NCI-H1105 treated with DMSO at 0.1 percent for 48 hours (cell line): ENCODE measurements around the gene ECPAS.
A peak's percentile ranks its signal among the peaks of the same experiment; 100 is the strongest.
"Not testable (repeated sequence)": the region's sequence is repeated elsewhere in the genome, so short reads cannot be mapped to it uniquely, and the experiment has no call there.

Experiments used
- DNase-seq: peaks from one replicate; lab custom pipeline; 2025; lab: John Stamatoyannopoulos, UW

The ECPAS gene

GRCh38 chr9:111412280-111412679, 71.9 kb downstream of the ECPAS start:
- no peak for DNase-seq

- no peak for DNase-seq
Measured at GRCh38 chr9:111411266-111411665, 72.9 kb downstream of the ECPAS start.

DNA sequence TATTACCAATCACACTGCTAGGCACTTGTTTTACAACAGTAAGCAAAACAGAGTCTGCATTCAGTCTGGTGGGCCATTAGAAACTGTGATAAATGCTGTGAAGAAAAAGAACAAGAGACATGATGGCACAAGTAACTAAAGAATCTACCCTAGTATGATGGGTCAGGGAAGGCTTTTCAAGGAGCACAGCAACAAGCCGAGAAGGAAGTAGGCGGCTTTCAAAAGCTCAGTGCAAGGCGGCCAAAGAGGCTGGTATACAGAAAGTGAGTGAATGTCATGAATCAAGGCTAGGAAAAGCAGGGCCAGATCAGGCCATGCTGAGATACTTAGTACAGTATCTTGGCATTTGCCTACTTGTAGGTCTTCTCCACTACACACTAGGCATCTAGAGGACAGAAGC, 76.4 kb downstream of the ECPAS start:
- no peak for DNase-seq

DNA sequence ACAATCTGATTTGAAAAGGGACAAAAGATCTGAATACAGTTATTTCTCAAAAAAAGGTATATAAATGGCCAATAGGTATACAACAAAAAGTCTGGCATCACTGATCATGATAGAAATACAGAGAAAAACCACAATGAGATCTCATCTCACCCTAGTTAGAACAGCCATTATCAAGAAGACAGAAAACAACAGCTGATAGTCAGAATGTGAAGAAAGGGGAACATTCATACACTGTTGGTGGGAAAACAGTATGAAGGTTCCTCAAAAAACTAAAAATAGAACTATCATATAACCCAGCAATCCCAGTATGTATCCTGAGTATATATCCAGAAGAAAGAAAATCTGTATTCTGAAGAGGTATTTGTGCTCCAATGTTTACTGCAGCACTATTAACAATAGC, 78.5 kb downstream of the ECPAS start:
- no peak for DNase-seq

DNA sequence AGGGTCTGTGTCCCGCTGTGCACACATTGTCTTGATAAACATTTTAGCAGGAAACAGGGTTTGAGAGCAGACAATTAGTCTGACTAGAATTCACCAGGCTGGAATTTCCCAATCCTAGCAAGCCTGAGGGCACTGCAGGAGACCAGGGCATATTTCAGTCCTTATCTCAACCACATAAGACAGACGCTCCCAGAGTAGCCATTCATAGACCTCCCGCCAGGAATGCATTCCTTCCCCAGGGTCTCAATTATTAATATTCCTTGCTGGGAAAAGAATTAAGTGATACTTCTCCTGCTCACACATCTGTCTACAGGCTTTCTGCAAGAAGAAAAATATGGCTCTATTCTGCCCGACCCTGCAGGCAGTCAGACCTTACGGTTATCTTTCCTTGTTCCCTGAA, 82.7 kb downstream of the ECPAS start:
- DNase-seq, result not testable (repeated sequence)

GRCh38 chr9:111400564-111400898, 83.7 kb downstream of the ECPAS start:
- DNase-seq, result no peak

DNA sequence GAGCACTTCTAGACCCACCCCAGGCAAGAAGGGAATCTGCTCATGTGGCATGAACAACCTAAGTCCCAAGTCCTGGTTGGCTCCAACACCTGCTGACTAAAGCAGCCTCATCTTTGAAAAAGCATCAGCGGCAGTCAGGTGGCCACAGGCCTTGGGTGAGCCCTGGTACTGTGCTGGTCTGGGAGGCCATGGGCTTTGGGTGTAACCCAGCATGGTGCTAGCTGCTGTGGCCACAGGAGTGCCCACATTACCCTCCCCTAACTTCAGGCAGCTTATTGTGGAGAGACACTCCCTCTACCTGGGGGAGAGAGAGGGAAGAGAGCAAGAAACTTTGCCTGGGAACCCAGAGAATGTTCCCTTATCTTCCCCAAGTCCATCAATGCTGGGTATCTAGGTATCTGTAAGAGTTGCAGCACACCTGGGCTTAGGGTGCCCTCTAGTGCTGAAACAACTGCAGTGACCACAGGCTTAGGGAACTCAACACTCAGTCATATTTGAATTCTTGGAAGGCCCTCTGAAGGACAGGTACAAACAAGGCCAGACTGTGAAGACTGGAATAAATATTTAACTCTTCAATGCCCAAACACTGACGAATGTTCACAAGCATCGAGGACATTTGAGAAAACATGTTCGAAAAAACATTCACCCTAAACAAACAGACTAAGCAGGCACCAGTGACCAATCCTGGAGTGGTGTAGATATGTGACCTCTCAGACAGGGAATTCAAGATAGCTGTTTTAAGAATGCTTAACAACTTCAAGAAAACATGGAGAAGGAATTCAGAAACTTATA, 84.2 kb downstream of the ECPAS start:
- DNase-seq, result peak; percentile 53

- no peak for DNase-seq
Measured at GRCh38 chr9:111399211-111399739, 84.9 kb downstream of the ECPAS start.

DNA sequence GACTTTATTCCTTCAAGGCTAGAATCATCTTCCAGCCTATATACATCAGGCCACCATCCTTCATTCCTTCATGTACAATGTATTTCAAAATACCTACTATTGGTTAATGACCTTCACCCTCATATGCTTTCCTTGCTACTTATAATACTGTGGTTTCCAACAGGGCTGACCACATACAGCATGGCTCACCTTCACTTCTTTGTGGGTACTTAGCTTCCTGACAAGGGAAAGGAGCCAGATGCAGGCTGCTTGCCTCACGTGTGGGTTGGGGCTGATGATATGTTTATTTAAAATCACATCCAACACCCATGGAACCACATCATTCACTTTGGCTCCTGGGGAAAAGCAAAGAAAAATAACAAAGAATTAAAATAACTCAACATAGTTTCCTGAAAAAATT, 90.2 kb downstream of the ECPAS start:
- DNase-seq, result no peak

GRCh38 chr9:111389406-111389805, 94.8 kb downstream of the ECPAS start:
- DNase-seq, result no peak

- no peak for DNase-seq
Measured at GRCh38 chr9:111386386-111386785, 97.8 kb downstream of the ECPAS start.

DNA sequence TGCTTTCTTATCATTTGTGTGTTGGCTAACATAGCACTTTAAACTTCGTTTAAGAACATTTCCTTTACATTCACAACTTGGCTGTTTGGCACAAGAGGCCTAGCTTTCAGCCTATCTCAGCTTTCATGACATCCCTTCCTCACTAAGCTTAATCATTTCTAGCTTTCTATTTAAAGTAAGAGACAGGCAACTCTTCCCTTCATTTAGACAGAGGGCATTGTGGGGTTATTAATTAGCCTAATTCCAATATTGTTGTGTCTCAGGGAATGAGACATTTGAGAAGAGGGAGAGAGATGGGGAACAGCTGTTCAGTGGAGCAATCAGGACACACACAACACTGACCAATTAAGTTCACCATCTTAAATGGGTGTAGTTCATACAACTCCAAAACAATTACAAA, 103.2 kb downstream of the ECPAS start:
- DNase-seq, result no peak

DNA sequence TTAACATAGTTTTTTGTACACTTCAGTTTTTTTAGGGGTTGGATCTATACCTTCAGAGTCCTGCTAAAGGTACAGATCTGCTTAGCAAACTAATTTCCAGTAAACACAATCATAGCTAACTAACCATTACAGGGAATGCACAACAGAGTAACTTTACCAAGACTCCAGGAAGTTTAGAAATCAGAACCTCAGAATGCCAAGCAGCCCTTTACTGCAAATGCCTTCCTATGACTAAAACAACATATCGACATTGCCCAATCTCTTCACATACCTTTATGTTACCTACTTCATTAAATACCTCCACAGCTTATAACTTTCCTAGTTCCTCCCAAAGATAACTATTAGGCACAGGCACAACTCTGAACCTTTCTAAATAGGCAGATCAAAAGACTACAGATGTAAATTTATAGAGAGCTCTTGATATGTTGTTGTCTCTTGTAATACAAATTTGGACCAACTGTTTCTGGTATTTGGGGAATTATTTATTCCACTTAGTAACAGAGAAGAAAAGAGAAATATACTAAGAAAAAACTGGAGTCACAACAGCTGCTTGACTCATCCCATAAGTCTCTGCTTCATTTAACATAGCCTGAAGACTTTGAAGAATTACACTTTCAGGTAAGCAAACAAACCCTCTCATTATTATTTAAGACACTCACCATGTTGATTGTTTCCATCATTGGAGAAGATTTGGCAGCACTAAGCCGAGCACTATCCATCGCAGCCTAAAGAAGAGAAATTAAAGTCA, 108.2 kb downstream of the ECPAS start:
- DNase-seq, result no peak

DNA sequence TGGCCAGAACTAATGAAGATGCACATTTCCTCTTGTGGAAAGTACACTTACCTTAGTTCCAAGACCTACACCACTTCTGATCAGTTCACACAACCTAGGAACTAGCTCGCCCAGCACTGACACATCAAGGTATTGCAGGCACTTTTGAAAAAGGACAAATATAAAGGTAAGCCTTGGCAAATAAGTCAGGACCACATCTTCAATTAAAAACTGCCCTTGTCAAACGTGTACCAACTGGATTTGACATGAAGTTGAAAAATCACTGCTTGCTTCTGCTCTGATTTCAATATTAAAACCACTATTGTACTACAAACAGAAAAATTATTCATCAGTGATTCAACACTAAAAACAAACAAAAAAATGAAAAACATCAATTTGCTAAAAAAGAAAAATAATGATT, 109.1 kb downstream of the ECPAS start:
- DNase-seq, result no peak

DNA sequence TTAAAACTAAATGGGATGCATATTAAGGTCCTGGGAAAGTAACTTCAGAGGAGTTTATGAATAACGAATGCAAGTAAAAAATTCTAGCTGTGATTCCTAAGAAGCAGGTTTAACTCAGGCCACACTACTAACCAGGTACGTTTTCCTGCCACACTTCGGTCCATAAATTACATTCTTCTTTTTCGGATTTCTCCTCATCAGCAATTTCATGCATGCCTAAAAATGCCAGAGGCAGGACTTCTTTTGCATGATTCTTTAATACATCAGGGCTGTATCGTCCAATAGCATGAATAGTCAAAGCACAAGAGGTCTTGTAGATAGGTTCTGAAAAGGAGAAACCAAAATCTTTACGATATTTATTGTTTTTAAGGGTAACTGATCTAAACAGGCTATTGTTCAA, 111.9 kb downstream of the ECPAS start:
- DNase-seq, result no peak

DNA sequence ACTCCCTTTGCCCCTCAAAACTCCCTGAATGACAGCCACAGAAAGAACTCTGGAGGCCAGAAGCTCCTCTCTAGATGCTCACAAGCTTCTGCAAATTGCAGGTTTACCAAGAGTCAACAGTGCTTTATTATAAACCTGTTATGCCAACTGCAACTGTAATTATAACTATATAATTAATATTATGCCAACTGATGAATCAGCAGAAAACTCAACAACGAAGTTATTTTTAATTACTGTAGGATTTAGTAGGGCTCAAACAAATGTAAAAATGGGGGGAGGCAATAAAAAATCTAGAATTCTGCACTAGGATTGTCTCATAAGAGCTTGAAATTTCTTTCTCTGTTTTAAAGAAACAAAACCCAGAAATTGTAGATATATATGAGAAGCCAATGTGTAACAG, 117.2 kb downstream of the ECPAS start:
- peak; percentile 59 for DNase-seq

DNA sequence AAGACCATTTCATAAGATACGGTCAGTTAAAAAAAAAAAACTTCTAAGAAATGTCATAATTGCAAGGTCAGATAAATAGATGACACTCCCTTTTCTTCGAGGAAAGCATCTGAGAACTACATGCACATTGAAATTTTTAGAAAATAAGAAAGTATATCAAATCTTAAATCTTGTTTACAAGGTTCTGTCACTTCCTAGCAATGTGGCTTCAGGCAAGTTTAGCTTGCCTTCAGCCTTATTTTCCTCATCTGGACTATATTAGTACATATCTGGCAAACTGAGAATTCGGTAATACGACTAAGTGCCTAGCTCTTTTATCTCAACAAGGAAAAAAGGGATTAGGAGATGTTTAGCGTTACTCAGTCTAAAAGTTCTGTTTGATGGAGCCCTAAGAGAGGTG, 121.7 kb downstream of the ECPAS start:
- no peak for DNase-seq

GRCh38 chr9:111360881-111361280, 123.3 kb downstream of the ECPAS start:
- DNase-seq, result no peak

DNA sequence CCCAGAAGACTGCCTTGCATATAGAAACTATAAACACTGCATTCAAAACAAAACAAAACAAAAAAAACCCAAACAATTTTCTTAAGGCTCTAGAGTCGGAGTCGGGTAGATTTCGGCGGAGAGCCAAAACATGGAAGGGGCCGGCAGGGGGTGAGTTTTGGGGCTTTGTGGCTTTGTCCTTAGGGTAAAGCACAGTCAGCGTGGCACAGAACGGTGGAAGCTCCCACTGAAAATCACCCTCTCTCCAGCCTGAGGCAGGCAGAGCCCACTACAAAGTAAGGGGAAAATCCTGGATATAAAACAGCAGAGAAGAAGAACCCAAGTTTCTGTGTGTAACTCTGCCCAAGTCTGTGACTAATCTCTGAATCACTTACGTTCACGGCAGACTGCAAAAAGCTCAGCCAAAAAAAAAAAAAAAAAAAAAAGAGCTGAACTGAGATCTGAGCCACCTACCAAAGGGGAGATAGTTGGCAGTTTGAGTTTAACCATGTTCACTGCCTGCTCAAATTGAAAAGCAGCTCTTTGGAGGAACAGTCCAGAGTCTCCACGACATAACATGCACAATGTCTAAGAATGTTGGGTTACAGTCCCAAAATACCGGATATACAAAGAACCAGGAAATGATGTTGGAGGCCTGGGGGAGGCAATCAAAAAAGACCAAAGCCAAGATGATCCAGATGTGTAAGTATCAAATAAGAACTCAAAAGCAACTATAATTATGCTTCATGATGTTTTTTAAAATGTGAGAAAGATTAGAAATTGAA, 127.5 kb downstream of the ECPAS start:
- DNase-seq, result no peak

GRCh38 chr9:111352545-111352944, 131.6 kb downstream of the ECPAS start:
- no peak for DNase-seq

DNA sequence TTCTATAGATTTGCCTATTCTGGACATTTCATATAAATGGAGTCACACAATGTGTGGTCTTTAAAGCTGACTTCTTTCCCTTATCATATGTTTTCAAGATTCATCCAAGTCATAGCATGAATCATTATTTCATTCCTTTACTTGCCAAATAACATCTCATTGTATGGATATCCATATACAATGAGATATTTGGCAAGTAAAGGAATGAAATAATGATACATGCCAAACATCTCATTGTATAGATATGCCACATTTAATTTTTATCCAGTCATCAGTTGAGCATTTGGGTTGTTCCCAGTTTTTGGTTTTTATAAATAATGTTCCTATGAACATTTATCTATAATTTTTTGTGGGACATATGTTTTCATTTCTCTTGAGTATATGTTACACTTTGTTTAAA, 133.6 kb downstream of the ECPAS start:
- DNase-seq, result no peak

- peak; percentile 43 for DNase-seq
Measured at GRCh38 chr9:111349766-111350165, 134.4 kb downstream of the ECPAS start.

- no peak for DNase-seq
Measured at GRCh38 chr9:111348821-111349271, 135.3 kb downstream of the ECPAS start.
